Endodermal cell (in vitro differentiated cells): Measurements from ENCODE around the gene JADE2. TPM values are rescaled to one million over a fixed set of nuclear protein-coding genes. Genes with fewer than 3 reads are reported as not detected.

Experiments
- DNase-seq: peaks from one replicate; pipeline ENCODE4 v3.0.0-alpha.2; 2017
- H3K27ac ChIP-seq: 2 replicates; pipeline ENCODE4 v1.5.1; 2013; ENCODE audit warnings: mild to moderate bottlenecking, low read depth, low read length, moderate library complexity
- H3K27me3 ChIP-seq: 2 replicates; pipeline ENCODE4 v1.6.1; 2013; ENCODE audit warnings: mild to moderate bottlenecking, low read length, moderate library complexity; ENCODE audit not compliant: insufficient read depth, control insufficient read depth, poor library complexity, severe bottlenecking
- H3K36me3 ChIP-seq: 2 replicates; pipeline ENCODE4 v1.7.0; 2013; ENCODE audit warnings: mild to moderate bottlenecking, low read length, moderate library complexity; ENCODE audit not compliant: control insufficient read depth, insufficient read depth
- H3K4me1 ChIP-seq: one replicate; pipeline ENCODE4 v1.7.0; 2013; ENCODE audit warnings: low read length; ENCODE audit not compliant: control insufficient read depth, insufficient read depth
- H3K4me3 ChIP-seq: 2 replicates; pipeline ENCODE4 v1.5.1; 2013; ENCODE audit warnings: mild to moderate bottlenecking, low read length, moderate library complexity
- H3K9ac ChIP-seq: 2 replicates; pipeline ENCODE4 v1.6.1; 2013; ENCODE audit warnings: mild to moderate bottlenecking, low read length, moderate library complexity; ENCODE audit not compliant: poor library complexity, severe bottlenecking; ENCODE audit errors: extremely low read depth
- H3K9me3 ChIP-seq: 2 replicates; pipeline ENCODE4 v1.6.1; 2013; ENCODE audit warnings: mild to moderate bottlenecking, low read length, moderate library complexity; ENCODE audit not compliant: control insufficient read depth
- H3K27ac Mint-ChIP-seq: 2 replicates; pipeline ENCODE4 v1.8.0; 2020; ENCODE audit warnings: mixed read lengths
- H3K27me3 Mint-ChIP-seq: 2 replicates; pipeline ENCODE4 v1.8.0; 2021; ENCODE audit warnings: mild to moderate bottlenecking, mixed read lengths; ENCODE audit not compliant: insufficient read depth
- H3K36me3 Mint-ChIP-seq: 2 replicates; pipeline ENCODE4 v1.8.0; 2020; ENCODE audit warnings: low read depth, mixed read lengths
- H3K4me1 Mint-ChIP-seq: 2 replicates; pipeline ENCODE4 v1.8.0; 2020; ENCODE audit warnings: mixed read lengths
- H3K4me3 Mint-ChIP-seq: 2 replicates; pipeline ENCODE4 v1.8.0; 2020; ENCODE audit warnings: mild to moderate bottlenecking, moderate library complexity, mixed read lengths
- H3K9me3 Mint-ChIP-seq: 2 replicates; pipeline ENCODE4 v1.8.0; 2020; ENCODE audit warnings: mild to moderate bottlenecking, mixed read lengths
- CTCF ChIP-seq: fragments of 200-600 bp; sonication (generic); conservative IDR thresholded peaks from 2 replicates; pipeline ENCODE4 v1.5.0; 2021; ENCODE audit warnings: antibody characterized with exemption, mild to moderate bottlenecking
- WGBS, 2 experiments: methylation state at CpG; one replicate each; pipeline versions ENCODE4 v1.1.5 to v1.1.7; 2013; ENCODE audit warnings: missing lambda C conversion rate in 2 of 2, mixed read lengths in 1 of 2; ENCODE audit not compliant: insufficient coverage in 1 of 2, insufficient read length in 1 of 2; 5-methylcytosine and 5-hydroxymethylcytosine counted together
- total RNA-seq, 2 donors: library from RNA; stranded (reverse); fragmentation: NEBNext Ultra II Directional in 1 of 2; extraction: Animal tissue kit (Norgen Biotek cat#: 25700) in 1 of 2; gene quantifications; 2 replicates in 1 of 2; 3 replicates in 1 of 2; pipeline ENCODE4 v1.2.1, GENCODE V29; 2021

The JADE2 gene
- total RNA-seq, 2 donors from 2014 or later, result 33.9 to 51.9 TPM

GRCh38 chr5:134579284-134579771 is 53.9 kb downstream of the JADE2 start:
- no peak overlapping the region for H3K27ac Mint-ChIP-seq
- H3K4me3 Mint-ChIP-seq, result no peak overlapping the region
- no peak overlapping the region for H3K9ac ChIP-seq

DNA sequence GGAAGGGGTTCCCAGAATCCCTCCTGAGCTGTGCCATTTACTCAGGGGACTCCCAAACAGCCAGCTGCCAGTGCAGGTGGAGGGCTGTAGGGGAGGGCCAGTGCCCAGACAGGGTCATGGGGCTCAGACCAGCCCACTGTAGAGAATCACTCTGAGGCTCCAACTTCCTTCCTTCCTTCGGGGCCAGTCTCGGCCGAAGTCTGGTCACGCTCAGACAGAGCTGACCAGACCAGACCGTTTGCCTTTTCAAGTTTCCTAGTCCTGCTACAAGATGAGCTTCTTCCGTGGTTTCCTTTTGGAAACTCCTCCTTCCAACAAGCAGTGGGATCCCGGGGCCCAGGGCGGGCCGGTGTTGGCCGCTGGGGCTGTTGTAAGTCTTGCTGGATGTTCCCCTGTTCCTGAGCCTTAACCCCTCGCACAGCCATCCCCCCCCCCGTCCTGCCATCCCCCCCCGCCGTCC is 54.6 kb downstream of the JADE2 start:
- no peaks in the 10 kb centered on the region for H3K9me3 Mint-ChIP-seq
- H3K4me3 Mint-ChIP-seq, result no peak overlapping the region
- Histone ChIP-seq H3K27me3 (no peaks in the 10 kb centered on the region), H3K9me3 (no peaks in the 10 kb centered on the region), H3K4me1 (no peaks in the 10 kb centered on the region), H3K4me3 (no peak overlapping the region), H3K36me3 (peaks cover 18% of the 10 kb centered on the region), H3K9ac (no peak overlapping the region), H3K27ac (no peak overlapping the region)
- TF ChIP-seq CTCF, result no peak
- no peaks in the 10 kb centered on the region for H3K27me3 Mint-ChIP-seq
- peaks cover 29% of the 10 kb centered on the region for H3K36me3 Mint-ChIP-seq
- no peaks in the 10 kb centered on the region for H3K4me1 Mint-ChIP-seq
- H3K27ac Mint-ChIP-seq, result no peak overlapping the region
- WGBS, 2 experiments, result 95 to 99% methylated on average over 6 to 7 of the region's 14 CpGs
- no peak for DNase-seq

More at GRCh38 chr5:134579284-134579771, 53.9 kb downstream of the JADE2 start:
- H3K27me3 ChIP-seq, result no peaks in the 10 kb centered on the region
- no peak for TF ChIP-seq CTCF
- no peaks in the 10 kb centered on the region for H3K9me3 ChIP-seq
- H3K36me3 ChIP-seq, result peaks cover 22% of the 10 kb centered on the region
- H3K36me3 Mint-ChIP-seq, result peaks cover 36% of the 10 kb centered on the region
- H3K4me1 Mint-ChIP-seq, result no peaks in the 10 kb centered on the region
- no peak overlapping the region for H3K27ac ChIP-seq
- no peaks in the 10 kb centered on the region for H3K9me3 Mint-ChIP-seq
- H3K4me3 ChIP-seq, result no peak overlapping the region
- H3K27me3 Mint-ChIP-seq, result no peaks in the 10 kb centered on the region
- DNase-seq, result no peak
- no peaks in the 10 kb centered on the region for H3K4me1 ChIP-seq
- WGBS, 2 experiments, result 93 to 95% methylated on average over 8 to 13 of the region's 13 CpGs

- 89% methylated on average over 5 to 8 of the region's 8 CpGs for WGBS, 2 experiments
- no peak for DNase-seq
- Histone ChIP-seq H3K9ac (no peak overlapping the region), H3K9me3 (no peaks in the 10 kb centered on the region), H3K4me1 (no peaks in the 10 kb centered on the region), H3K36me3 (peaks cover 15% of the 10 kb centered on the region), H3K27me3 (no peaks in the 10 kb centered on the region), H3K4me3 (no peak overlapping the region), H3K27ac (no peak overlapping the region)
- no peaks in the 10 kb centered on the region for H3K27me3 Mint-ChIP-seq
- H3K9me3 Mint-ChIP-seq, result no peaks in the 10 kb centered on the region
- peaks cover under 1% of the 10 kb centered on the region for H3K4me1 Mint-ChIP-seq
- H3K4me3 Mint-ChIP-seq, result no peak overlapping the region
- no peak overlapping the region for H3K27ac Mint-ChIP-seq
- no peak for TF ChIP-seq CTCF
- H3K36me3 Mint-ChIP-seq, result peaks cover 20% of the 10 kb centered on the region
Measured at GRCh38 chr5:134581241-134581981, 55.9 kb downstream of the JADE2 start.
